ENCODE measurements around the gene ENDOD1. TPM values are rescaled to one million over a fixed set of nuclear protein-coding genes. Genes with fewer than 3 reads are reported as not detected.

ENDOD1 gene
- total and polyA plus RNA-seq, 2 experiments from 2014 or later, result 0.76 to 4.0 TPM

DNA sequence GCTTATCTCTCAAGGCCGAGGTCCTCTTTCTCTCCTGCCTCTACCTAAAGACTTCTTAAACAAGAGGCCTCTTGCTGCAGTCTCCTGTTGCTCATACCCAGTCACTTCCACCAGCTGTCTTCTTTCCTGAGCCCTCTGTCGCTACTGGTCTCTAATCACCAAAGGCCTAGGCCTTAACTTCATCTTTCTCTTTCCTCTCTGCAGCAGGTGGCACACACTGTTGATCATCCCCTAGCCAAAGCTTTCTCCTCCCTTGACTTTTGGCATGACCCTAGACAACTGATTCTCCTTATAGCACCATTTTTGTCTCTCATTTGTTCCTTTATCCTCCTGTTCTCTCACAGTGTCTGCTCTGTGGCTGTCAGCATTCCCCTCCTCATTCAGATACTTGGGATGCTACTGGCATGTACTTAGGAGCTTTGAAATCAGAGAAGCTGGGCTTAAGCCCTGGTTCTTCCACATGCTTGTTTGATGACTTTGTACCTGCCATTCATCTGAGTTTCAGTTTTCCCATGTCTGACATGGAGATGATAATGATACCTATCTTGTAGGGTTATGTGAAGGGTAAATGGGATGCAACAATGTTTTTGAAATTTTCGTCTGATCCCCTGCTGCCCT lies 22.4 kb downstream of the ENDOD1 start:
- Histone ChIP-seq H3K27me3 (ENCODE audit: insufficient read depth) (no peaks in the 10 kb centered on the region), H2AFZ (no peak overlapping the region), H3K4me1 (ENCODE audit: insufficient read depth) (no peaks in the 10 kb centered on the region; the same call in 1 of the 2 replicates), H3K36me3 (ENCODE audit: insufficient read depth) (no peaks in the 10 kb centered on the region), H3K79me2 (replicated peaks; ENCODE audit: insufficient read depth) (no peaks in the 10 kb centered on the region), H4K20me1 (replicated peaks; ENCODE audit: insufficient read depth) (no peaks in the 10 kb centered on the region), H3K4me3 (no peak overlapping the region), H3K27ac (ENCODE audit: low read depth) (no peak overlapping the region), H3K9me2 (ENCODE audit: insufficient read depth) (no peaks in the 10 kb centered on the region), H3F3A (replicated peaks; ENCODE audit: low read depth) (no peaks in the 10 kb centered on the region), H3K4me2 (no peak overlapping the region)
- DNase-seq (ENCODE audit: low spot score) (no peak), ATAC-seq (no peak)
- peaks cover 5% of the 10 kb centered on the region; the same call in 2 of the 3 replicates for H3K9me3 Mint-ChIP-seq
- H3K36me3 Mint-ChIP-seq (ENCODE audit: low read depth), result no peaks in the 10 kb centered on the region
- H3K27me3 Mint-ChIP-seq (ENCODE audit: insufficient read depth, low read depth, poor library complexity), result peaks cover 7% of the 10 kb centered on the region
- H3K27ac Mint-ChIP-seq, result no peak overlapping the region
- TF ChIP-seq, protein P1, sequence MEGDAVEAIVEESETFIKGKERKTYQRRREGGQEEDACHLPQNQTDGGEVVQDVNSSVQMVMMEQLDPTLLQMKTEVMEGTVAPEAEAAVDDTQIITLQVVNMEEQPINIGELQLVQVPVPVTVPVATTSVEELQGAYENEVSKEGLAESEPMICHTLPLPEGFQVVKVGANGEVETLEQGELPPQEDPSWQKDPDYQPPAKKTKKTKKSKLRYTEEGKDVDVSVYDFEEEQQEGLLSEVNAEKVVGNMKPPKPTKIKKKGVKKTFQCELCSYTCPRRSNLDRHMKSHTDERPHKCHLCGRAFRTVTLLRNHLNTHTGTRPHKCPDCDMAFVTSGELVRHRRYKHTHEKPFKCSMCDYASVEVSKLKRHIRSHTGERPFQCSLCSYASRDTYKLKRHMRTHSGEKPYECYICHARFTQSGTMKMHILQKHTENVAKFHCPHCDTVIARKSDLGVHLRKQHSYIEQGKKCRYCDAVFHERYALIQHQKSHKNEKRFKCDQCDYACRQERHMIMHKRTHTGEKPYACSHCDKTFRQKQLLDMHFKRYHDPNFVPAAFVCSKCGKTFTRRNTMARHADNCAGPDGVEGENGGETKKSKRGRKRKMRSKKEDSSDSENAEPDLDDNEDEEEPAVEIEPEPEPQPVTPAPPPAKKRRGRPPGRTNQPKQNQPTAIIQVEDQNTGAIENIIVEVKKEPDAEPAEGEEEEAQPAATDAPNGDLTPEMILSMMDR (conservative IDR thresholded peaks at IDR 0.05; ENCODE audit: low read depth in 2 of 2), result no peak
- TF ChIP-seq EZH2phosphoT487 (IDR thresholded peaks at IDR 0.05; ENCODE audit: unreplicated experiment) (no peak), JUNB (IDR thresholded peaks at IDR 0.05; ENCODE audit: unreplicated experiment) (no peak)
- TF ChIP-seq, protein P2, sequence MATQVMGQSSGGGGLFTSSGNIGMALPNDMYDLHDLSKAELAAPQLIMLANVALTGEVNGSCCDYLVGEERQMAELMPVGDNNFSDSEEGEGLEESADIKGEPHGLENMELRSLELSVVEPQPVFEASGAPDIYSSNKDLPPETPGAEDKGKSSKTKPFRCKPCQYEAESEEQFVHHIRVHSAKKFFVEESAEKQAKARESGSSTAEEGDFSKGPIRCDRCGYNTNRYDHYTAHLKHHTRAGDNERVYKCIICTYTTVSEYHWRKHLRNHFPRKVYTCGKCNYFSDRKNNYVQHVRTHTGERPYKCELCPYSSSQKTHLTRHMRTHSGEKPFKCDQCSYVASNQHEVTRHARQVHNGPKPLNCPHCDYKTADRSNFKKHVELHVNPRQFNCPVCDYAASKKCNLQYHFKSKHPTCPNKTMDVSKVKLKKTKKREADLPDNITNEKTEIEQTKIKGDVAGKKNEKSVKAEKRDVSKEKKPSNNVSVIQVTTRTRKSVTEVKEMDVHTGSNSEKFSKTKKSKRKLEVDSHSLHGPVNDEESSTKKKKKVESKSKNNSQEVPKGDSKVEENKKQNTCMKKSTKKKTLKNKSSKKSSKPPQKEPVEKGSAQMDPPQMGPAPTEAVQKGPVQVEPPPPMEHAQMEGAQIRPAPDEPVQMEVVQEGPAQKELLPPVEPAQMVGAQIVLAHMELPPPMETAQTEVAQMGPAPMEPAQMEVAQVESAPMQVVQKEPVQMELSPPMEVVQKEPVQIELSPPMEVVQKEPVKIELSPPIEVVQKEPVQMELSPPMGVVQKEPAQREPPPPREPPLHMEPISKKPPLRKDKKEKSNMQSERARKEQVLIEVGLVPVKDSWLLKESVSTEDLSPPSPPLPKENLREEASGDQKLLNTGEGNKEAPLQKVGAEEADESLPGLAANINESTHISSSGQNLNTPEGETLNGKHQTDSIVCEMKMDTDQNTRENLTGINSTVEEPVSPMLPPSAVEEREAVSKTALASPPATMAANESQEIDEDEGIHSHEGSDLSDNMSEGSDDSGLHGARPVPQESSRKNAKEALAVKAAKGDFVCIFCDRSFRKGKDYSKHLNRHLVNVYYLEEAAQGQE (IDR thresholded peaks at IDR 0.05; ENCODE audit: unreplicated experiment), result no peak
- H3K4me3 Mint-ChIP-seq, result no peak overlapping the region
- H3K4me1 Mint-ChIP-seq, result peaks cover 17% of the 10 kb centered on the region; the same call in 2 of the 3 replicates

DNA sequence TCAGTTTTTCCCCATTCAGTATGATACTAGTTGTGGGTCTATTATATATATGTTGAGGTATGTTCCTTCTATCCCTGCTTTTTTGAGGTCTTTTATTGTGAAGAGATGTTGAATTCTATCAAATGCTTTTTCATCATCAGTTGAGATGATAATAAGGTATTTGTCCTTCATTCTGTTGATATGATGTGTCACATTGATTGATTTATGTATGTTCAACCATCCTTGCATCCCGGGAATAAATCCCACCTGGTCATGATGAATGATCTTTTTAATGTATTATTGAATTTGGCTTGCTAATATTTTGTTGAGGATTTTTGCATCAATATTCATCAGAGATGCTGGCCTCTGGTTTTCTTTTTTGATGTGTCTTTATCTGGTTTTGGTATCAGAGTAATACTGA lies 26.0 kb downstream of the ENDOD1 start:
- Histone ChIP-seq H2AFZ (no peak overlapping the region), H3K36me3 (ENCODE audit: insufficient read depth) (no peaks in the 10 kb centered on the region), H3K79me2 (replicated peaks; ENCODE audit: insufficient read depth) (no peaks in the 10 kb centered on the region), H4K20me1 (replicated peaks; ENCODE audit: insufficient read depth) (no peaks in the 10 kb centered on the region), H3K4me1 (ENCODE audit: insufficient read depth) (no peaks in the 10 kb centered on the region), H3K4me2 (no peak overlapping the region), H3F3A (replicated peaks; ENCODE audit: low read depth) (no peaks in the 10 kb centered on the region), H3K9me2 (ENCODE audit: insufficient read depth) (0 out of 2 replicates have a peak, but pooled peaks cover 4% of the 10 kb centered on the region), H3K4me3 (no peak overlapping the region), H3K27ac (ENCODE audit: low read depth) (no peak overlapping the region), H3K27me3 (ENCODE audit: insufficient read depth) (no peaks in the 10 kb centered on the region)
- Mint-ChIP-seq H3K4me3 (no peak overlapping the region), H3K36me3 (ENCODE audit: low read depth) (no peaks in the 10 kb centered on the region), H3K4me1 (no peaks in the 10 kb centered on the region), H3K27ac (no peak overlapping the region), H3K9me3 (peaks cover 5% of the 10 kb centered on the region; the same call in 2 of the 3 replicates), H3K27me3 (ENCODE audit: insufficient read depth, low read depth, poor library complexity) (peaks cover 1% of the 10 kb centered on the region)
- DNase-seq (ENCODE audit: low spot score) (no peak), ATAC-seq (no peak)
- TF ChIP-seq, protein P2 (IDR thresholded peaks at IDR 0.05; ENCODE audit: unreplicated experiment), result no peak
- TF ChIP-seq ZNF331 (CRISPR knock-in tag; IDR thresholded peaks at IDR 0.05; ENCODE audit: low read depth), result no peak
- TF ChIP-seq CREB1 (CRISPR knock-in tag; IDR thresholded peaks at IDR 0.05; ENCODE audit: low read depth), result no peak
- no peak for TF ChIP-seq JUNB (IDR thresholded peaks at IDR 0.05; ENCODE audit: unreplicated experiment)
- no peak for TF ChIP-seq EZH2 (IDR thresholded peaks at IDR 0.05; ENCODE audit: low read depth, unreplicated experiment)
- TF ChIP-seq, protein P3, sequence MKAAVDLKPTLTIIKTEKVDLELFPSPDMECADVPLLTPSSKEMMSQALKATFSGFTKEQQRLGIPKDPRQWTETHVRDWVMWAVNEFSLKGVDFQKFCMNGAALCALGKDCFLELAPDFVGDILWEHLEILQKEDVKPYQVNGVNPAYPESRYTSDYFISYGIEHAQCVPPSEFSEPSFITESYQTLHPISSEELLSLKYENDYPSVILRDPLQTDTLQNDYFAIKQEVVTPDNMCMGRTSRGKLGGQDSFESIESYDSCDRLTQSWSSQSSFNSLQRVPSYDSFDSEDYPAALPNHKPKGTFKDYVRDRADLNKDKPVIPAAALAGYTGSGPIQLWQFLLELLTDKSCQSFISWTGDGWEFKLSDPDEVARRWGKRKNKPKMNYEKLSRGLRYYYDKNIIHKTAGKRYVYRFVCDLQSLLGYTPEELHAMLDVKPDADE (IDR thresholded peaks at IDR 0.05), result no peak
